CD4-positive, alpha-beta T cell treated with Interleukin-6 for 4 hours (primary cell): ENCODE results near the gene ZNF600.
"Not testable (repeated sequence)": the region's sequence is repeated elsewhere in the genome, so short reads cannot be mapped to it uniquely, and the experiment has no call there.

Source experiments
- DNase-seq: peaks from one replicate; pipeline ENCODE4 v3.0.0-alpha.2; 2020; ENCODE audit warnings: mixed read lengths

The ZNF600 gene

GRCh38 chr19:52741371-52741770 is 45.2 kb downstream of the ZNF600 start:
- not testable (repeated sequence) for DNase-seq

- no peak for DNase-seq
These were observed 47.0 kb downstream of the ZNF600 start for GRCh38 chr19:52739576-52739975.

GRCh38 chr19:52735734-52736133 is 50.9 kb downstream of the ZNF600 start:
- DNase-seq, result peak; percentile 8

- peak; percentile 99 for DNase-seq
These were observed 51.5 kb downstream of the ZNF600 start, which contains the start of gene ZNF611 for GRCh38 chr19:52734893-52735661. ZNF611 (minus strand) TSS chr19:52735044; CDS start chr19:52715894, 19,150 bp downstream.

GRCh38 chr19:52734331-52734892 is 52.2 kb downstream of the ZNF600 start:
- no peak for DNase-seq

- DNase-seq, result not testable (repeated sequence)
These were observed 60.5 kb downstream of the ZNF600 start for GRCh38 chr19:52726051-52726450.

- DNase-seq, result no peak
These were observed 61.0 kb downstream of the ZNF600 start for GRCh38 chr19:52725528-52725961.

- no peak for DNase-seq
These were observed 61.7 kb downstream of the ZNF600 start for GRCh38 chr19:52724701-52725514.

GRCh38 chr19:52723907-52724598 is 62.5 kb downstream of the ZNF600 start:
- DNase-seq, result not testable (repeated sequence)

GRCh38 chr19:52722062-52723003 is 64.3 kb downstream of the ZNF600 start:
- no peak for DNase-seq

- DNase-seq, result not testable (repeated sequence)
These were observed 66.0 kb downstream of the ZNF600 start for GRCh38 chr19:52720541-52720940.

GRCh38 chr19:52716522-52716921 is 70.1 kb downstream of the ZNF600 start:
- DNase-seq, result no peak

GRCh38 chr19:52715902-52716301 is 70.7 kb downstream of the ZNF600 start:
- peak; percentile 37 for DNase-seq

GRCh38 chr19:52715330-52715729 is 71.3 kb downstream of the ZNF600 start:
- not testable (repeated sequence) for DNase-seq
